Measurements from ENCODE around the gene JAML. TPM values are rescaled to one million over a fixed set of nuclear protein-coding genes. Genes with fewer than 3 reads are reported as not detected.

Gene JAML
- total RNA-seq, 1 donor from 2014 or later, result 0.09 TPM

DNA sequence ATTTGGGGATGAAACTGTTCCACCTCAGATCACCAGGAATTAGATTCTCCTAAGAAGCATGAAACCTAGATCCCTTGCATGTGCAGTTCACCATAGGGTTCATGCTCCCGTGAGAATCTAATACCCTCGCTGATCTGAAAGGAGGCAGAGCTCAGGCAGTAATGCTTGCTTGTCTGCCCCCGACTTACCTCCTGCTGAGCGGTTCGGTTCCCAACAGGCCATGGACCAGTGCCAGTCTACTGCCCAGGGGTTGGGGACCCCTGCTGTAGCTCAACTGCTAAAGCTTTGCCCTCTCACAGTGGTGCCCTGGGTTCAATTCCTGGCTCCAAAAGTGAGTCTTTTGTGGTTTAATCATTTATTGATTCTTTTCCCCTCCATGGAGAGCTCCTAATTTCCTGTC is 3.4 kb downstream of the JAML start:
- H3F3A ChIP-seq (ENCODE audit: low read depth), result no peaks in the 10 kb centered on the region
- TF ChIP-seq EZH2phosphoT487 (IDR thresholded peaks at IDR 0.05), result no peak
- H3K9ac ChIP-seq, result no peak overlapping the region
- no peak overlapping the region for H3K4me3 Mint-ChIP-seq
- no peak for DNase-seq (ENCODE audit: low spot score)
- no peaks in the 10 kb centered on the region for H3K9me3 Mint-ChIP-seq
- no peak overlapping the region for H3K27ac ChIP-seq
- no peaks in the 10 kb centered on the region for H3K79me2 ChIP-seq (ENCODE audit: low read depth)
- no peak overlapping the region for H3K27ac Mint-ChIP-seq
- no peaks in the 10 kb centered on the region for H3K36me3 Mint-ChIP-seq
- no peaks in the 10 kb centered on the region for H3K4me1 ChIP-seq
- no peak overlapping the region for H3K4me2 ChIP-seq
- H3K4me3 ChIP-seq, result no peak overlapping the region
- no peak overlapping the region for H2AFZ ChIP-seq (replicated peaks)
- H4K20me1 ChIP-seq (ENCODE audit: low read depth), result no peaks in the 10 kb centered on the region
- H3K36me3 ChIP-seq, result no peaks in the 10 kb centered on the region
- peaks cover 4% of the 10 kb centered on the region for H3K27me3 ChIP-seq
- H3K4me1 Mint-ChIP-seq, result no peaks in the 10 kb centered on the region
- H3K9me3 ChIP-seq (ENCODE audit: low read depth), result no peaks in the 10 kb centered on the region
- H3K27me3 Mint-ChIP-seq (ENCODE audit: insufficient read depth, low read depth), result peaks cover 2% of the 10 kb centered on the region

DNA sequence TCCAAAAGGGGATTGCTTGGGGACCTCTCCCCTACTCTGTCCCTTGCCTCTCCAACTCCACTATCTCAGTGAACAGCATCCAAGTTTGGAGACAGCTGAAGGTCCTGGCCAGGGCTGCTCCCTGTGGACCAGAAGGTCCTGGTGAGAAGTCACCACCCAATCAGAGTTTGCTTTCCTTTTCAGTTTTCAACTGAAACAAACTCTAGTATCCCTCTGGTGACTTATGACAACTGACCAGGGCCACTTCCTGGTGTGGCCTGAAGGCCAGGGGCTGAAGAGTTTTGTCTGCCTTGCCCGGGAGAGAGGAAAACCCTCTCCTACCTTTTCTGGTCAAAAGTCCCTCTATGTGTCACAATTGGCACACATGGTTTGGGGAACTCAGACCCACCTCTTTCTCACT is 5.1 kb downstream of the JAML start:
- H3K36me3 Mint-ChIP-seq, result no peaks in the 10 kb centered on the region
- Histone ChIP-seq H4K20me1 (ENCODE audit: low read depth) (no peaks in the 10 kb centered on the region), H3K27me3 (no peaks in the 10 kb centered on the region), H3K4me1 (no peaks in the 10 kb centered on the region), H3K79me2 (ENCODE audit: low read depth) (no peaks in the 10 kb centered on the region), H3K9ac (no peak overlapping the region), H3K4me3 (no peak overlapping the region), H3K36me3 (no peaks in the 10 kb centered on the region), H3F3A (ENCODE audit: low read depth) (no peaks in the 10 kb centered on the region), H3K4me2 (no peak overlapping the region), H3K9me3 (ENCODE audit: low read depth) (no peaks in the 10 kb centered on the region), H3K27ac (no peak overlapping the region), H2AFZ (replicated peaks) (no peak overlapping the region)
- no peaks in the 10 kb centered on the region for H3K4me1 Mint-ChIP-seq
- TF ChIP-seq EZH2phosphoT487 (IDR thresholded peaks at IDR 0.05) (no peak), EZH2 (IDR thresholded peaks at IDR 0.05) (no peak)
- TF ChIP-seq, protein P1, sequence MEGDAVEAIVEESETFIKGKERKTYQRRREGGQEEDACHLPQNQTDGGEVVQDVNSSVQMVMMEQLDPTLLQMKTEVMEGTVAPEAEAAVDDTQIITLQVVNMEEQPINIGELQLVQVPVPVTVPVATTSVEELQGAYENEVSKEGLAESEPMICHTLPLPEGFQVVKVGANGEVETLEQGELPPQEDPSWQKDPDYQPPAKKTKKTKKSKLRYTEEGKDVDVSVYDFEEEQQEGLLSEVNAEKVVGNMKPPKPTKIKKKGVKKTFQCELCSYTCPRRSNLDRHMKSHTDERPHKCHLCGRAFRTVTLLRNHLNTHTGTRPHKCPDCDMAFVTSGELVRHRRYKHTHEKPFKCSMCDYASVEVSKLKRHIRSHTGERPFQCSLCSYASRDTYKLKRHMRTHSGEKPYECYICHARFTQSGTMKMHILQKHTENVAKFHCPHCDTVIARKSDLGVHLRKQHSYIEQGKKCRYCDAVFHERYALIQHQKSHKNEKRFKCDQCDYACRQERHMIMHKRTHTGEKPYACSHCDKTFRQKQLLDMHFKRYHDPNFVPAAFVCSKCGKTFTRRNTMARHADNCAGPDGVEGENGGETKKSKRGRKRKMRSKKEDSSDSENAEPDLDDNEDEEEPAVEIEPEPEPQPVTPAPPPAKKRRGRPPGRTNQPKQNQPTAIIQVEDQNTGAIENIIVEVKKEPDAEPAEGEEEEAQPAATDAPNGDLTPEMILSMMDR (IDR thresholded peaks at IDR 0.05), result no peak
- no peak for DNase-seq (ENCODE audit: low spot score)
- H3K27me3 Mint-ChIP-seq (ENCODE audit: insufficient read depth, low read depth), result peaks cover 2% of the 10 kb centered on the region
- H3K9me3 Mint-ChIP-seq, result no peaks in the 10 kb centered on the region
- H3K4me3 Mint-ChIP-seq, result no peak overlapping the region
- H3K27ac Mint-ChIP-seq, result no peak overlapping the region

DNA sequence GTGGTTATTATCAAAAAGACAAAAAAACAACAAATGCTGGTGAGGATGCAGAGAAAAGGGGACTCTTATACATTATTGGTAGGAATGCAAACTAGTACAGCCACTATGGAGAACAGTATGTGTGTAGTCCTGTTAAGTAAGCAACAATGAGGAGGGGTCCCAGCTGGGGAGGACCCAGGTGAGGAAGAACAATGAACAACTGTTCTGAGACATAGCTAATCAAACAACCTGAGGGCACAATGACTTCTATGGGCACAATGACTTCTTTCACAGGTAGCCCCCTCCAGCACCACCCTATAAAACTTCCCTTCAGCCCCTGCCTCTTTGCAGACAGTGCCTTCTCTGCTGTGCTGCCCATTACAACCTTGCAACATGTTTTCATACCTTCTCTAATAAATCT is 5.6 kb downstream of the JAML start:
- no peak overlapping the region for H3K27ac Mint-ChIP-seq
- Histone ChIP-seq H3K27ac (no peak overlapping the region), H3K4me1 (peaks cover 2% of the 10 kb centered on the region), H3K79me2 (ENCODE audit: low read depth) (no peaks in the 10 kb centered on the region), H3K4me3 (no peak overlapping the region), H3K4me2 (no peak overlapping the region), H3F3A (ENCODE audit: low read depth) (no peaks in the 10 kb centered on the region), H4K20me1 (ENCODE audit: low read depth) (no peaks in the 10 kb centered on the region), H3K36me3 (no peaks in the 10 kb centered on the region), H2AFZ (replicated peaks) (no peak overlapping the region), H3K9me3 (ENCODE audit: low read depth) (no peaks in the 10 kb centered on the region), H3K9ac (no peak overlapping the region), H3K27me3 (no peaks in the 10 kb centered on the region)
- H3K27me3 Mint-ChIP-seq (ENCODE audit: insufficient read depth, low read depth), result peaks cover 2% of the 10 kb centered on the region
- TF ChIP-seq, protein P1 (IDR thresholded peaks at IDR 0.05), result no peak
- TF ChIP-seq EZH2 (IDR thresholded peaks at IDR 0.05) (no peak), EZH2phosphoT487 (IDR thresholded peaks at IDR 0.05) (no peak)
- H3K36me3 Mint-ChIP-seq, result no peaks in the 10 kb centered on the region
- H3K9me3 Mint-ChIP-seq, result no peaks in the 10 kb centered on the region
- H3K4me3 Mint-ChIP-seq, result no peak overlapping the region
- DNase-seq (ENCODE audit: low spot score), result no peak
- H3K4me1 Mint-ChIP-seq, result no peaks in the 10 kb centered on the region

DNA sequence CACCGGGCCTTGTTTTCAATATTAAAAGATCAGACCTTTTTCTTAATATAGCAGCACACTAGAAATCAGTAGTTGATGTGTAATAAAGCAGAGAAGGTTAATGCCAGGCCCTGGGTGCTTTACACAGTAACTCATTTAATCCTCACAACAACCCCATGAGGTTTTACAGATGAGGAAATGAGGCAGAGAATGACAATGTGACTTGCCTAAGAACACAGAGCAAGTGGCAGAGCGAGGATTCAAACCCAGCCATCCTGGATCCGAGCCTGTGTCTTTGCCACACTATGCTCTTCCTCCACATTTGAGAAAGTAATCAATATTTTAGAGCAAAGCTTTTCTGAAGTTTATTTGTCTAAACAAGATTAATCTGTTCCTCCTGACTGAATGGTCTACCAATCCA is 7.2 kb downstream of the JAML start:
- Histone ChIP-seq H3K27ac (no peak overlapping the region), H2AFZ (replicated peaks) (no peak overlapping the region), H3K4me3 (no peak overlapping the region), H3K4me1 (peaks cover 17% of the 10 kb centered on the region), H3K9me3 (ENCODE audit: low read depth) (no peaks in the 10 kb centered on the region), H3K9ac (no peak overlapping the region), H3F3A (ENCODE audit: low read depth) (peaks cover 12% of the 10 kb centered on the region), H4K20me1 (ENCODE audit: low read depth) (no peaks in the 10 kb centered on the region), H3K79me2 (ENCODE audit: low read depth) (no peaks in the 10 kb centered on the region), H3K4me2 (no peak overlapping the region), H3K27me3 (no peaks in the 10 kb centered on the region), H3K36me3 (no peaks in the 10 kb centered on the region)
- Mint-ChIP-seq H3K4me3 (no peak overlapping the region), H3K27me3 (ENCODE audit: insufficient read depth, low read depth) (peaks cover 2% of the 10 kb centered on the region), H3K9me3 (no peaks in the 10 kb centered on the region), H3K4me1 (peaks cover 8% of the 10 kb centered on the region), H3K36me3 (no peaks in the 10 kb centered on the region), H3K27ac (no peak overlapping the region)
- DNase-seq (ENCODE audit: low spot score), result no peak
- TF ChIP-seq EZH2 (IDR thresholded peaks at IDR 0.05) (no peak), EZH2phosphoT487 (IDR thresholded peaks at IDR 0.05) (no peak)
- TF ChIP-seq, protein P1 (IDR thresholded peaks at IDR 0.05), result no peak
